NCI-H2196 treated with DMSO at 0.1 percent for 48 hours (cell line): ENCODE results near the gene NPAS2.

Experiments
- DNase-seq: peaks from one replicate; lab custom pipeline; 2025; ENCODE audit not compliant: unreplicated experiment; lab: John Stamatoyannopoulos, UW

The NPAS2 gene

DNA sequence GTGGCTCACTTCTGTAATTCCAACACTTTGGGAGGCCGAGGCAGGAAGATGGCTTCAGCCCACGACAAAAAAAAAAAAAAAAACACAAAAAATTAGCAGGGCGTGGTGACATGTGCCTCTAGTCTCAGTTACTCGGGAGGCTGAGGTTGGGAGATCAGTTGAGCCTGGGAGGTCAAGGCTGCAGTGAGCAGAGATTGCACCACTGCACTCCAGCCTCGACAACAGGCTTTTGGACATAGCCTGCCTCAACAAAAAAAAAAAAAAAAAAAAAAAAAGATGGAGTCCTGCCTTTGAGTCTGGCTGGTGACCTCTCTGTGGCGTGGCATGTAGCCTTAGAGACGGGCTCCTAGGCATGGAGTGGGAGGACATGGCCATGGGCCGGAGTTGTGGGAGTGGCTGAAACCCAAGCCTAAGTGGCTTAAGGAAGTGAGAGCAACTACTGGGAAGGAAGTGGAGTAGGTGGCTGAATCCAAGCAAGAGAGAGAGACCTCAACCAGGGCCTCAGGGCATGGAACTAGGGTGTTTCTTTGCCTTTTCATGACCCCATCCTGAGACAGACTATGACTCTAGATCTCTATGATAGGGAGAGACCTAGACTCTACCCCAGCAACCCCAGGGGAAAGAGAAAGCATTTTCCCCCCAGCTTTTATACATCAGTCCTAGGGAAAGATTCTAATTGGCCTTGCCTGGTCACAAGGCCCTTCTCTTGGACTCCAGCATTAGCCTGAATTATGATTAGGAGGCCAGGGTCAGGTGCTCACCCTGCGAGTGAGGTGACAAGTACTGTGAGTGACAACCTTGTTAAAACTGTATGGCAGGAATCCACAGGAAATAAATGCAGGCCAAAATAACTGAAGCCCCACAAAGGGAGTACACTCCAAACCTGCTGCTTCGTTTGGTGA lies 34.2 kb downstream of the NPAS2 start:
- DNase-seq: no peak

DNA sequence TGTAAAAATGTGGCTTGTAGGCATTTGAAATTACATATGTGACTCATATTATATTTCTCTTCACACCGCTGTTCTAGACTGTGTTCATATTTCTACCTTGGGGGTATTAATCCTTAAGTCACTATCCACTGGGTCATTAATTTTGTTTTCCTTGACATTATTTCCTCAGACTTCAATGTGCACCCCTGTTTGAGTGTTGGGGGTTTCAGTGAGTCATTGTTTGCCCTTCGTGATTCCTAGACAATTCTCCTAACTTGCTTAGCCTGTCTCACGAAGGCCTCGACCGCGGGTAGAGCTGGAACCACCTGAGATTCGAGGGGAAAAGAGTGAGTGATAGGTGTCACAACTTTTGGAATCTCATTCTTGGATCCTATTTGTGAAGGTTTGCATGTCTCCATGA lies 35.1 kb downstream of the NPAS2 start:
- DNase-seq: no peak

DNA sequence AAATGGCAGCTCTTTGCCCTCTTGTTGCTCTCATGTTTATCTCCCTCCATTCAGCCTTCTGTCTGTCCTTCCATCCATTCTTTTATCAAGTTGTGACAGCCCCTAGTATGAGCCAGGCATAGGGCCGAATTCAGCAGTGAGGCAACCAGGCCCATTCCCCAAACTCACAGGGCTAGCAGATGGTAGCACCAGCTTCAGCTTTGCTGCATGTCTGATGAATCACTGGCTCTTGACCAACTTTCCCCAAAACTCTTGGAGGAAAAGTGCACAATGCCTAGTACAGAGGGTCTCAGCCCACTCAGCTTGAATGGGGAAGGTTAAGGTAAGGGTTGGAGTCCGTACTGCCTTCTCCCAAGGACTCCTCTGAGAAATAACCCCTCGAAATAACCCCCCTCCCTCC lies 35.7 kb downstream of the NPAS2 start:
- DNase-seq: no peak

DNA sequence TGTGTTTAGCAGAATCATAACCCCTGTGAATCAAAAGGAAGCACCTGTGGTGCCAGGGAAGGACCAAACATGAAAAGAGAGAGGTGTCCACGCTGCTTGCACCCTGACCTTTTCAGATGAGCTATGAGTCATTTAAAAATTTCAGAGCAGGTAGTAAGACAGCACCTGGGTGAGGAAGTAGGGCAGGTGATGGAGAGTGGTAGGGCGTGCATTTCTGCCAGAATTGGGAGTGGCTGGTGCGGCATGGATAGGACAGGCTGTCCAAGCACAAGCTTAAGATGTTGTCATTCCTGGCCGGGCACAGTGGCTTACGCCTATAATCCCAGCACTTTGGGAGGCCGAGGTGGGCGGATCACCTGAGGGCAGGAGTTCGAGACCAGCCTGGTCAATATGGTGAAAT lies 36.8 kb downstream of the NPAS2 start:
- DNase-seq: no peak

DNA sequence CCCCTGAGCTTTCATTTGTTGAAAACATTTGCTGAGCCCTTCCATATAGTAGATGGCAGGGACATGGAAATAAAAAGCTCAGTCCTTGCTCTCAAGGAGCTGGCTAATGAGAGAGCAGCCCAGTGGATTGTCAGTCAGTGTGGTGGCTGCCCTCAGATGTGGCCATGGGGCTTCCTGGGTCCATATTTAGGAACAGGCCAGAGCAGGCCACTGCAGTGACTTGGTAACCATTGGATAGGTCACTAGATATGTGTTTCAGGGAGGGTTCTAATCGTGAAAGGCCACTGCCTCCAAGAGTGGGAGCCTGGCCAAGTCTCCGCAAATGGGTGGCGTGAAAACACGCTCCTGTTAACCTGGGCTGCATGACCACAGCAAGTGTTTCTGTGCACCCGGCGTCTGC lies 37.4 kb downstream of the NPAS2 start:
- no peak for DNase-seq

DNA sequence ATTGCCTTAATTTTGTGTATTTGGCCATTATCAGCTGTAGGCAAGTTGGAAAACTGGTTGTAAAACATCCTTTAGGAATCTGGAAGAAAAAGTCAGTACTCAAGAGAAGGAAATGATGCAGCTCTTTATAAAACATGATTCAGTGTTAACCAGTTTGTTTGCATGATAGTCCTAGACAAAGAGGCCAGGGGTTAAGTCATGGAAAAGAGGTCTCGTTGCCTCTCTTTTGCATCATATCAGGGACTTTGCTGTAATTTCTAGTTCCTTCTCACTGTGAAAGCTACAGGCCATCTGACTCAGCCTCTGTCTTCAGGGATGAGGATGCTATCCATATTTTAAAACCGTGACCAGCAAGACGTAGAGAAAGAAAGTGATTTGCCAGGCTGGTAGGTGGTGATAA lies 38.0 kb downstream of the NPAS2 start:
- no peak for DNase-seq

DNA sequence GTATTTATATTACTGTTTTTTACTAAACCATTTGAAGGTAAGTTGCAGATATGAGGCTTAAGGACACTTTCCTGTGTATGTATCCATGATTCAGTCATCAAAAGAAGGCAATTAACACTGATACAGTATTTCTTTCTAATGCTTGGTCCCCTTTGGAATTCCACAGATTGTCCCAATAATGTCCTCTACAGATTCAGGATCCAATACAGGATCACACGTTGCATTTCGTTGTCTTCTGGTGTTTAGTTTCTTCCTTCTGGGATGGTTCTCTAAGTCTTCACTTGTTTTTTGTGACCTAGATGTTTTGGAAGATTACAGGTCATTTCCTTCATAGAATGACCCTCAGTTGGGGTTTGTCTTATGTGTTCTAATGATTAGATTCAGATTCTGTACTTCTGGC lies 40.0 kb downstream of the NPAS2 start:
- DNase-seq: no peak

DNA sequence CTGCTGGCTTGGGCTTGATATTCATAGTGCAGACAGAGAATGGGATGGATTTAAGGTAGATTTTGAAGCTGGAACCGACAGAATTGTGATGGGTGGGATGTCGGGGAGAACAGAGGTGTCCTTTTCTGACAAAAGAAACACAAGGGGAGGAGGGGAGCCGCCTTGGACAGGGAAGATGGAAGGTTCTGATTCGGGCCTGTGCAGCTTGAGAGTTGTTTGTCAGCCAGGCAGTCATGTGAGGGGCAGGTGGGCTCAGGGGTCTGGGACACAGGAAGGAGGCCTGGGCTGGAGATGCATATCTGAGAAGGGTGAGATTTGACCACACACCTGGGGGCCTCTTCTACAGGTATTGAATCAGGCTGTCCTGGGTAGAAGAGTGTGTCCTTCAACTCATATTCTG lies 41.4 kb downstream of the NPAS2 start:
- no peak for DNase-seq

DNA sequence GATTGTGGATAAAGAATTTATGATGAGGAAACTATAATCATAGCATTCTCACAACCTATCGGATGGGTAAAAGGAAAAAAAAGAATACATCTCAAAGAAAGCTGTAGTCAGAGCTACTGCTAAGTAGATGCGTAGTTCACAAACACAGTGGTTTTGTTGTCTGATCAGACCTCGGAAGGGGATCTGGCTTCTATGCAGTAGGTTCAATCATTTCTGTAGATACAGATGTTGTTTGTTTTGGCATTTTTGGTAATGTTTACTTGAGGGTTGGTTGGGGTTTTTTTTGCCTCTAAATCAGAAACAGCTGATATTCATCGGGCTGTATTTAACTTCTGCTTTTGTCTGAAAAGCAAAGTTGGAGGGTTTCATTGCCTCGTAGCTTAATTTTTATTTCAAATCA lies 42.1 kb downstream of the NPAS2 start:
- DNase-seq: no peak

DNA sequence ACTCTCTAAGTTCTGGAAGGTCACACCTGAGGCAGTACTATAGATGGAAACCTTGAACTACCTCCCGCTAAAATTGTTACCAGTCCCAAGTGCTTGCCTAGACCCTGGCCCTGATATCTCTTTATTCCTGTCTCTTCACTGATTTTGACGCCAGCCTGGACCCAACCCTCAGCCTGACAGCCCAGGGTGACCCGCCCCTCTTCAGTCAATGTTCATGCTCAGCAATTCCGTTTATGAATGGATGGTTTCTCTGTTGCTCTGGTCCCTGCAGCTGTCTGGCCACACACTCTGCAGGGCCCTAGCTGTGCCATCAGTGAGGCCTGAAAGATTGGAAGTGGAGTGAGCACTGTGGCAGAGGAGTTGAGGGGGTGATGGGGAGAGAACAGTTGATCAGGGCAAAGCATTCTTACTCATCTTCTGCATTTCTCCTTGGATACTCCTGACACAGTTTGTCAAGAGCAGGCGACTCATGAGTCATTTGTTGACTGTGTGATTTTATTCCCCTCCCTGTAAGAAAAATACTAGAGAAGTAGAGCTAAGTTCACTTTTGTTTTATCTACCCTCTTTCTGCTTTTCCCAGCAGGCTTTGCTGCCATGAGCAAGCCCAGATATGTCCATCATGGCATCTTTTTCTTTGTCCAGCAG lies 46.0 kb downstream of the NPAS2 start:
- no peak for DNase-seq

DNA sequence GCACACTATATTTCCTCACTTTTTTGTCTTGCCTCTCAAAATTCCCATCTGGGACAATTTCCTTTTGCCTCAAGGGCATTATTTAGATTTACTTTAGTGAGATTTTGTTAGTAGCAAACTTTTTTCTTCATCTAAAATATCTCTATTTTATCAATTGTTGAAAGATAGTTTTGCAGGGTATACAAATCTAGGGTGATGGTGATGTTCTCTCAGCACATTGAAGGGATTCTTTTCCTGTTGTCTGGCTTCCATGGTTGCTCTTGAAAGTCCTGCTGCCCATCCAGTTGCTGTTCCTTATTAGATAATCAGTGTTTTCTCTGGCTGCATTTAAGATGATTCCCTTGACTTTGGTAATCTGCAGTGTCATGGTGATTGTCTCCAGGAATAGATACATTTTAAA lies 48.1 kb downstream of the NPAS2 start:
- DNase-seq: no peak

DNA sequence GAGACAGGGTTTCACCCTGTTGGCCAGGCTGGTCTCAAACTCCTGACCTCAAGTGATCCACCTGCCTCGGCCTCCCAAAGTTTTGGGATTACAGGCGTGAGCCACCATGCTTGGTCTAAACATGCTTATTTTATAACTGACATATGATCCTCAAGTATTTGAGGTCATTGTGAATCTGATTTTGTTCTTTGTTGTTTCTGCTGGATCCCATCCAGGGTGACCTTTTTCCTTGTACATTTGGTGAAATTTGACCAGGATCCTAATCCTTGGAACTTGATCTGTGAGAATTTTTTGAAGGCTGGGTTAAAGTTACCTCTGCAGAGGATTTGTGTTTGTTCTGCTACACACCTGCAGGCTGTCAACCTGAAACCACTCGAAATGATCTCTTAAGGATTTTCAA lies 49.2 kb downstream of the NPAS2 start:
- DNase-seq: no peak

DNA sequence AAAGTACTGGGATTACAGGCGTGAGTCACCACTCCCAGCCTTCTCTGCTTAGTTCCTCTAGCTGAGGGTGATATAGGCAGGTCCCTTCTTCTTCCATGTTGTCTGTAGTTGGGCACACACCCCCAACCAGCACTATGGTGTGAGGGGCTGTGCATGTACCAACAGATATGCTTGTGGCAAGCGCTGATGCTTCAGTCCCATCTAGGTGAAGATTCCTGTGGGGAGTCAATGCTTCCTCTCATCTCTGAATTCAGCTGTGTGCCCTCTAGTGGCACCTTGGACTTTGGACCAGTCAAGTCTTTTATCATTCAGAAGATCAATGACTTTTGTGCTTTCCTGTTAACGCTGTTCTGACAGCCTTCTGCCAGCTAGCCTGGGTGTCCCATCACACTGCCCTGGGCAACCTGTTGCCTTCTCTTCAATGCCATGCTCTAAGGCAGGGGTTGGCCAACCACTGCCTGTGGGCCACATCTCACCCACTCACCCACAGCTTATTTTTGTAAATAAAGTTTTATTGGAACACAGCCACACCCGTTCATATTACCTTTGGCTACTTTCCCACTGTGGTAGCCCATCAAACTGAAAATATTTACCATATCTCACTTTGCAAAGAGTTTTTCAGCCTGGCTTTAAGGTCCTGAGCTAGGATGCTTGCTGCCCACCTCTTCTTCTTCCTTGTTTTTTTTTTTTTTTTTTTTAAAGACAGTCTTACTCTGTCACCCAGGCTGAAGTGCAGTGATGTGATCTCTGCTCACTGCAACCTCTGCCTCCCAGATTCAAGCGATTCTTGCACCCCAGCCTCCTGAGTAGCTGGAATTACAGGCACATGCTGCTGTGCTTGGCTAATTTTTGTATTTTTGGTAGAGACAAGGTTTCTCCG lies 51.0 kb downstream of the NPAS2 start:
- DNase-seq: no peak

DNA sequence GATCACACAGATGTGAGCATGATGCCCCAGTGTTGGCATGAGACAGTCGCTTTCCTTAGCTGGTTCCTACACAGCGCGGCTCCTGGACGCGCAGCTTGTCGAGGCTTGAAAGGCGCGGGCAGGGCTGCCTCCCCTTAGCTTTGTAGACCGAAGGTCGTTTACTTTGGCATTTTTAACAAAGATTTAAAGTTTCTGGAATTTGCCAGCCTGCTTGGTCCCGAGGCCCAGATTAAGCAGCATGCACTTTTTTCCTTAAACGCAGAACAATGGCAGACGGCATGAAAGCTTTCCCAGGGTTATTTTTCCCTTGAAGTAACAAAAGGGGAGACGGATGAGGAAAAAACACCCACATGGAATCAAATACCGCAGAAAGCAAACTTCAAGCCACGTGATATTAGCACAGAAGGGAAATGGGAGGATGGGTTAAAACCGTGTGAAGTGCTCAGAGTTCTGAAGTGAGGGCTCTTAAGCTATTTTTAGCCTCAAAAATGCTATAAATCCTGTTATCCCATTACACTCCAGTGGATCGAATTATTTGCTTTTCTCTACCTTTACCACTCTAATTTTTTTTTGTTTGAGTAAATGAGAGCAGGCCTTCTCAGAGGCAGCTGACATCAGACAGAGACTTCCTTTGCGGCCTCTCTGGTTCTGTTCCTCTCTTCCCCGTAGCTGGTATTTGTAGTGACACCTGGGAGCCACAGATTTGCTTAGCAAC lies 55.7 kb downstream of the NPAS2 start:
- no peak for DNase-seq

DNA sequence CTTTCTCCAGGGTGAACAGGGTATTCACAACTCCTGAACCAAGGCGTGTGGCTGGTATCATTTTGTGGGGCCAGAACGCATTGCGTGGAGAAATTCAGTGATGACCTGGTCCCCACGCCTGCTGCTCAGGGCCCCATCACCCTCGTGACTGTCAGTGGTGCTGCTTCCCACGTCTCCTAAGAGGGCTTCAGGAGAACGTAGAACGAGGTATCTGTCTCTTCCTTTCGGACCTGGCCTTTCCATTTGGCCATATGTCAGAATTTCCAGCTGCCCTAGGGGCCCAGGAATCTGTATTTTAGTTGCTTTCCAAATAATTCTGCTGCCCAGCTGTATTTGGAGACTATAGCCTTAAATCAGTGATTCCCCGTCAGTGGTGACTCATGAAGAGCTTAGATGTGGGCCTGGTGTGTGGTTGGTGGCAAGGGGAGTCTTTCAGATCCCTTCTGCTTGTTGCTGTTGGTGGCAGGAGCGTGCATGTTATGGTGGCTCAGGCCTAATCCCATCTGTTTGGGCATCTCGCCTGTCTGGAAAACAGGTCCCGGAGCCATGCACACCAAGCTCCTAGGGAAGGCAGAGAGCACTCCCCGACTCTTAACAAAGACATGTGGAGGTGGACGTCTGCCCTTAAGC lies 56.4 kb downstream of the NPAS2 start:
- DNase-seq: no peak

DNA sequence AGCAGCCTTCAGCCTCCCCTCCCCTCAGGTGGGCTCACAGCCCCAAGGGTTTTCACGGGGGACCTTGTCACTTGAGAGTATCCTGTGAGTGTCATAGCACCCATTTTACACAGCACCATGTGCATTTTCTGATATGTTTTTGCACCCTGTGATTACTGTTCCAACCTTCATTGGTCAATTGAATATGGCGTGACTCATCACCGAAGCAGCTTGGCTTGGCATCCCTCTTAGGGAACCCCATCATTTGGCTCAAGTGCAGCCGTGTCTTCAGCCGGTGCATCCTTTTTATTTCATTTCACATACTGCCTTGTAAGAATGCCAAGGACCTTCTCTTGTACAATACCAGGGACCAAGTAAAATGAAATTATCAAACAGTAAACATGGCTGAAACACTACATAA lies 57.6 kb downstream of the NPAS2 start:
- DNase-seq: no peak

DNA sequence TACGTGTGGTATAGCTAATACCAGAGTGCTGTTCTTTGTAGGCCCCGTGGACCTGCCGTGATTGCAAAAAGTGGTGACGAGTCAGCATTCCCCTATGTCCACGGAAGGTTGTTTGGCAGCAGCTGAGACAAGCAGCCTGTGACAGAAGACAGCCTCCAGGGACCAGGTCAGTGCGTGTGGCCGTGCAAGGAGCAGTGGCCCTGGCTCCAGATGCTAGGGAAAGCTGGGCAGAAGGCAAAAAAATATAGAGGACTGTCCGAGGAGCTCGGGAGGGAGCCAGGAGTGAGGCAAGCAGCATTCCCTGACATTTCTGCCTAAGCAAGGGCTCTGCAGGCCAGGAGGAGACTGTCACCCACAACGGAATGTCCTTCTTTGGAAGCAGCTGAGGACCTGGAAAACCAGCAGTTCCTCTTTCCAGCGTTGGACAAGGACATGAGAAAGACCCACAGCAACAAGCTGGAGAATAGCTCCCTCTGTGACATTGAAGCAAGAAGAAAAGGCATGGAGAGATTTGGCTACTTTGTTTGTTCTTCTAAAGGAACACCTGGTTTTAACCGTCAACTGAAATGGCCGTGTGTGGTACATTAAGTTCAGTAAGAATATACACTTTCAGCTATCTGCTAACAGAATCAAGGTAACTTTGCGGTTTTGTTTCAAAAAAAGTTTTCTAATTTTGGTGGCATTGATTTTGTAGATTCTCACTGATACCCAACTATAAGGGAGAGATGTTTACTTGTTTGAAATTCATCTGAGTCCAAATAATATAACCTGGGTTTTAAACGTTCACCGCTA lies 58.3 kb downstream of the NPAS2 start:
- no peak for DNase-seq

DNA sequence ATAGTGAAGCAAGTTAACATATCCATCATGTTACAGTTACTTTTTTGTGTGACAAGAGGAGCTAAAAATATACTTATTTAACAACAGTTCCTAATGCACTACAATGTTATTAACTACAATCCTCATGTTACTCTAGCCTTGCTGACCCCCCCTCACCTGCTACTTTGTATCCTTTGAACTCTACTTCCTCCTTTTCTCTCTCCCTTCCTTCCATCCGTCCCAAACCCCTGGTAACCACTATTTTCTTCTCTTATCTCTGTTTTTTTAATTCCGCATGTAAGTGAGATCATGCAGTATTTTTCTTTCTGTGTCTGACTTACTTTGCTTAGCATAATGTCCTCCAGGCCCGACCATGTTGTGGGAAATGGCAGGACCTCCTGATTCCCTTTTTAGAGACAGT lies 59.4 kb downstream of the NPAS2 start:
- DNase-seq: no peak

DNA sequence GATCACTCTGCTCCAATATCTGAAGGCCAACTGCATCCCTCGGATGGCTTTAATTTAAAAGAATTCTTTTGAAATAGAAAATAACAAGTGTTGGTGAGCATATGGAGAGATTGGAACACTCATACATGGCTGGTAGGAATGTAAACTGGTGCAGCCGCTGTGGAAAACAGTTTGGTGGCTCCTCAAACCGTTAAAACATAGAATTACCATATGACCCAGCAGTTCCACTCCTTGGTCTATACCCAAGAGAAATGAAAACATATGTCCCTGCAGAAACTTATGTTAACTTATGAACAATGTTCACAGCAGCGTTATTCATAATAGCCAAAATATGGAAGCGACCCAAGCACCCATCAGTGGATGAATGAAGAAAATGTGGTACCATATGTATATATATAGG lies 60.1 kb downstream of the NPAS2 start:
- DNase-seq: no peak

DNA sequence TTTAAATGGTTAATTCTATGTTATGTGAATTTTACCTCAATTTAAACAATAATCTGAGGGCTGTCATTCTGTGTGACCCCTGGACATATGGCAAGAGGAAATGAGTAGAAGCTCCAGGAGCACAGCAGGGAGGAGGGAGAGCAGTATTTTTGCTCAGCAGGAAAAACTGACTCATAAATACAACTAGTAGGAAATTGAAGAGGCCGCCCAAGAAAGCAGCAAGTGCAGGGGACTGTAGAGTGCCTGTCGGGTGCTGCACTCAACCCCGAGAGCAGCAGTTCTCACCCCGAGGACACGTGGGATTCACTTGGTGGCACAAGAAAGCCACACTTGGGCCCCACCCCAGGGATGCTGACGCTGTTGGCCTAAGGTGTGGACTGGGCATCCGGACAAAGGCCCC lies 60.8 kb downstream of the NPAS2 start:
- no peak for DNase-seq
